Mucosa of descending colon (tissue), 3 donors: ENCODE data around the gene ETV5. TPM values are rescaled to one million over a fixed set of nuclear protein-coding genes. Genes with fewer than 3 reads are reported as not detected.

Experiments used
- ATAC-seq: fragments of 200-7000 bp; cut with Tn5 transposase; one replicate; pipeline ENCODE4 v1.9.1; 2020; ENCODE audit warnings: mild to moderate bottlenecking, moderate library complexity
- DNase-seq, 3 donors: peaks; one replicate each; pipeline ENCODE4 v3.0.0-alpha.2; 2020
- H3K36me3 ChIP-seq: fragments of 200-600 bp; one replicate; pipeline ENCODE4 v1.8.0; 2021; ENCODE audit warnings: low read depth, mild to moderate bottlenecking
- H3K4me1 ChIP-seq: fragments of 200-600 bp; one replicate; pipeline ENCODE4 v1.8.0; 2021; ENCODE audit warnings: low read depth, mild to moderate bottlenecking
- H3K4me3 ChIP-seq: fragments of 200-600 bp; one replicate; pipeline ENCODE4 v1.8.0; 2021; ENCODE audit warnings: mild to moderate bottlenecking
- H3K9me3 ChIP-seq: fragments of 200-600 bp; one replicate; pipeline ENCODE4 v1.8.0; 2021; ENCODE audit warnings: mild to moderate bottlenecking
- CTCF ChIP-seq: fragments of 200-600 bp; IDR thresholded peaks from one replicate; pipeline ENCODE4 v1.8.0; 2022; ENCODE audit warnings: antibody characterized with exemption, mild to moderate bottlenecking
- intact Hi-C, 2 donors: fragments of 100-400 bp; cut with DNase I in 1 of 2; cut with micrococcal nuclease in 1 of 2; formaldehyde crosslinking; loops; one replicate each; pipeline versions ENCODE4 v1.11.0 to v1.11.1; 2022; cut with DNase I, micrococcal nuclease
- total RNA-seq, 3 donors: library from RNA; stranded (reverse); fragmentation: NEBNext Ultra II Directional in 2 of 3; extraction: Animal tissue kit (Norgen Biotek cat#: 25700) in 2 of 3; gene quantifications; one replicate each; pipeline versions ENCODE4 v1.2.1 to v1.2.4, GENCODE V29; 2021 to 2023
- donor health status: DM: no; HTN: no; CAD: no; lungs with moderate emphysema.
- donor health status: DM: no; HTN: no; CAD: no.
- donor health status: DM: no; HTN: yes; CAD: no.

ETV5 gene
- total RNA-seq, 3 donors from 2014 or later = 3.3 to 10.2 (median 9.2) TPM

- Histone ChIP-seq H3K9me3 (no peaks in the 10 kb centered on the region), H3K4me3 (no peak overlapping the region), H3K36me3 (no peaks in the 10 kb centered on the region), H3K4me1 (peaks cover 14% of the 10 kb centered on the region)
- intact Hi-C loops = no loop called here
- DNase-seq (peak in 1 of 3 donors; percentile 7), ATAC-seq (peak; percentile 68)
- no peak for TF ChIP-seq CTCF
Measured at GRCh38 chr3:186053954-186054791, 54.7 kb downstream of the ETV5 start.

GRCh38 chr3:186052096-186052840 is 56.6 kb downstream of the ETV5 start:
- intact Hi-C loops = no loop called here
- DNase-seq (no peak), ATAC-seq (no peak)
- TF ChIP-seq CTCF = no peak
- no peaks in the 10 kb centered on the region for H3K9me3 ChIP-seq
- no peaks in the 10 kb centered on the region for H3K36me3 ChIP-seq
- no peak overlapping the region for H3K4me3 ChIP-seq
- H3K4me1 ChIP-seq = peaks cover 14% of the 10 kb centered on the region

GRCh38 chr3:186049001-186049400 is 59.9 kb downstream of the ETV5 start:
- no peak for TF ChIP-seq CTCF
- intact Hi-C loops = no loop called here
- ATAC-seq (no peak), DNase-seq (no peak)
- H3K9me3 ChIP-seq = no peaks in the 10 kb centered on the region
- H3K4me1 ChIP-seq = peaks cover 5% of the 10 kb centered on the region
- H3K4me3 ChIP-seq = no peak overlapping the region
- H3K36me3 ChIP-seq = no peaks in the 10 kb centered on the region

- Histone ChIP-seq H3K36me3 (no peaks in the 10 kb centered on the region), H3K4me3 (no peak overlapping the region), H3K4me1 (no peaks in the 10 kb centered on the region), H3K9me3 (no peaks in the 10 kb centered on the region)
- DNase-seq (no peak), ATAC-seq (no peak)
- TF ChIP-seq CTCF = no peak
- intact Hi-C loops = no loop called here
Measured at GRCh38 chr3:186048119-186048518, 60.8 kb downstream of the ETV5 start.

- Histone ChIP-seq H3K4me3 (no peak overlapping the region), H3K4me1 (no peaks in the 10 kb centered on the region), H3K9me3 (no peaks in the 10 kb centered on the region), H3K36me3 (no peaks in the 10 kb centered on the region)
- intact Hi-C loops = no loop called here
- no peak for TF ChIP-seq CTCF
- DNase-seq (no peak), ATAC-seq (no peak)
Measured at GRCh38 chr3:186046838-186047237, 62.1 kb downstream of the ETV5 start.
